Naive thymus-derived CD4-positive, alpha-beta T cell (primary cell): Measurements from ENCODE around the gene TDRD10. TPM values are rescaled to one million over a fixed set of nuclear protein-coding genes. Genes with fewer than 3 reads are reported as not detected.
"Not testable (repeated sequence)": the region's sequence is repeated elsewhere in the genome, so short reads cannot be mapped to it uniquely, and the experiment has no call there.

Source experiments
- ATAC-seq: fragments of 150-1000 bp; cut with Tn5 transposase; 2 replicates; pipeline ENCODE4 v1.10.0; 2021; ENCODE audit warnings: mild to moderate bottlenecking, moderate library complexity
- CTCF ChIA-PET: fragments of 350-600 bp; sonication (Branson Sonifier 250); formaldehyde crosslinking; loops from one replicate; lab custom pipeline; 2021; ENCODE audit warnings: antibody characterized with exemption; lab: Charles Lee
- POLR2A ChIA-PET: fragments of 350-600 bp; sonication (Branson Sonifier 250); formaldehyde crosslinking; loops from one replicate; lab custom pipeline; 2021; ENCODE audit warnings: antibody characterized with exemption, inconsistent platforms; lab: Charles Lee
- DNase-seq, 9 donors: peaks; one replicate each; pipeline versions ENCODE4 v3.0.0 to v3.0.0-alpha.2; 2020 to 2022; ENCODE audit warnings: mixed read lengths in 1 of 9
- H3K27ac ChIP-seq: one replicate; pipeline ENCODE4 v1.7.0; 2013; ENCODE audit warnings: mild to moderate bottlenecking, low read depth, low read length, moderate library complexity
- H3K27me3 ChIP-seq, 2 donors: one replicate each; pipeline ENCODE4 v1.7.0; 2013; ENCODE audit warnings: low read length in 2 of 2, mild to moderate bottlenecking in 2 of 2, moderate library complexity in 2 of 2; ENCODE audit not compliant: control insufficient read depth in 2 of 2, insufficient read depth in 2 of 2
- H3K36me3 ChIP-seq, 3 experiments: 1 replicate in 2 of 3; 2 replicates in 1 of 3; pipeline ENCODE4 v1.7.0; 2013; ENCODE audit warnings: low read length in 3 of 3, mild to moderate bottlenecking in 3 of 3, moderate library complexity in 1 of 3; ENCODE audit not compliant: insufficient read depth in 3 of 3, control insufficient read depth in 2 of 3
- H3K4me1 ChIP-seq, 2 donors: one replicate each; pipeline ENCODE4 v1.7.0; 2013; ENCODE audit warnings: low read length in 2 of 2, mild to moderate bottlenecking in 2 of 2, moderate library complexity in 1 of 2; ENCODE audit not compliant: control insufficient read depth in 2 of 2, insufficient read depth in 2 of 2
- H3K4me3 ChIP-seq: 2 replicates; pipeline ENCODE4 v1.7.0; 2013; ENCODE audit warnings: mild to moderate bottlenecking, low read length
- H3K9me3 ChIP-seq, 3 experiments: 1 replicate in 2 of 3; 2 replicates in 1 of 3; pipeline ENCODE4 v1.7.0; 2013; ENCODE audit warnings: low read length in 3 of 3; ENCODE audit not compliant: control insufficient read depth in 2 of 3
- H3K27ac Mint-ChIP-seq, 9 donors: one replicate each; pipeline ENCODE4 v1.8.0; 2020 to 2022; ENCODE audit warnings: mixed read lengths in 9 of 9, mild to moderate bottlenecking in 8 of 9, moderate library complexity in 5 of 9, inconsistent platforms in 2 of 9
- H3K27me3 Mint-ChIP-seq, 5 donors: one replicate each; pipeline ENCODE4 v1.8.0; 2021 to 2022; ENCODE audit warnings: mixed read lengths in 5 of 5, mild to moderate bottlenecking in 1 of 5
- H3K36me3 Mint-ChIP-seq, 5 donors: one replicate each; pipeline ENCODE4 v1.8.0; 2020 to 2022; ENCODE audit warnings: mixed read lengths in 5 of 5, mild to moderate bottlenecking in 3 of 5, inconsistent platforms in 1 of 5
- H3K4me1 Mint-ChIP-seq, 7 donors: one replicate each; pipeline ENCODE4 v1.8.0; 2020 to 2022; ENCODE audit warnings: mixed read lengths in 7 of 7, mild to moderate bottlenecking in 3 of 7, inconsistent platforms in 1 of 7
- H3K4me3 Mint-ChIP-seq, 10 donors: one replicate each; pipeline ENCODE4 v1.8.0; 2020 to 2022; ENCODE audit warnings: mild to moderate bottlenecking in 10 of 10, mixed read lengths in 10 of 10, moderate library complexity in 6 of 10, inconsistent platforms in 2 of 10
- H3K9me3 Mint-ChIP-seq, 11 donors: one replicate each; pipeline ENCODE4 v1.8.0; 2020 to 2022; ENCODE audit warnings: mixed read lengths in 11 of 11, mild to moderate bottlenecking in 4 of 11, inconsistent platforms in 1 of 11, moderate library complexity in 1 of 11
- intact Hi-C, 2 donors: fragments of 100-400 bp; cut with micrococcal nuclease; formaldehyde crosslinking; loops; one replicate each; pipeline ENCODE4 v1.15.1; 2023
- polyA plus RNA-seq, 2 donors: library from polyadenylated mRNA; unstranded; fragments of 300-500 nt; fragmentation: Illumina TruSeq; gene quantifications; one replicate each; pipeline ENCODE4 v1.2.3, GENCODE V29; 2021
- total RNA-seq, 6 experiments: library from RNA in 5 of 6; stranded (reverse) in 5 of 6; gene quantifications; 1 replicate in 5 of 6; 2 replicates in 1 of 6; pipeline ENCODE4 v1.2.3 and lab custom pipeline; 2021 to 2026

TDRD10 gene
- total and polyA plus RNA-seq, 7 experiments from 2014 or later = 0.29 TPM; not detected in 6

GRCh38 chr1:154527192-154527591, 25.2 kb downstream of the TDRD10 start:
- POLR2A ChIA-PET = no interaction called here
- H3K4me1 Mint-ChIP-seq = no peaks in the 10 kb centered on the region

GRCh38 chr1:154529308-154529707, 27.3 kb downstream of the TDRD10 start:
- ATAC-seq = no peak
- H3K27me3 Mint-ChIP-seq = peaks cover 0 to 14% (median 0%) of the 10 kb centered on the region in 5 donors
- no peak overlapping the region for H3K4me3 ChIP-seq
- no peaks in the 10 kb centered on the region for H3K9me3 ChIP-seq
- ChIA-PET POLR2A (interaction anchor here (0.7 kb wide), 1 partner anchor 1804 kb away, joined by 3 read pairs; no protein-coding TSS in a partner anchor), CTCF (interaction anchor here (0.7 kb wide), 1 partner anchor 44 kb away, joined by 3 read pairs; no protein-coding TSS in a partner anchor)
- H3K9me3 Mint-ChIP-seq = peaks cover 0 to 1% (median 0%) of the 10 kb centered on the region in 11 donors
- no peaks in the 10 kb centered on the region for H3K4me1 ChIP-seq
- H3K27ac ChIP-seq = no peak overlapping the region
- DNase-seq = no peak
- no peak overlapping the region for H3K4me3 Mint-ChIP-seq
- H3K4me1 Mint-ChIP-seq = no peaks in the 10 kb centered on the region
- H3K27ac Mint-ChIP-seq = no peak overlapping the region
- intact Hi-C loops = no loop called here
- no peaks in the 10 kb centered on the region for H3K36me3 Mint-ChIP-seq
- H3K27me3 ChIP-seq = no peaks in the 10 kb centered on the region
- no peaks in the 10 kb centered on the region for H3K36me3 ChIP-seq

More at GRCh38 chr1:154527192-154527591, 25.2 kb downstream of the TDRD10 start:
- H3K4me3 Mint-ChIP-seq = no peak overlapping the region
- Histone ChIP-seq H3K27ac (no peak overlapping the region), H3K9me3 (no peaks in the 10 kb centered on the region), H3K4me1 (no peaks in the 10 kb centered on the region), H3K36me3 (no peaks in the 10 kb centered on the region), H3K27me3 (no peaks in the 10 kb centered on the region), H3K4me3 (no peak overlapping the region)
- H3K36me3 Mint-ChIP-seq = no peaks in the 10 kb centered on the region
- no peak for DNase-seq
- no peak overlapping the region for H3K27ac Mint-ChIP-seq
- H3K27me3 Mint-ChIP-seq = peaks cover 0 to 27% (median 7%) of the 10 kb centered on the region in 5 donors
- ATAC-seq = no peak
- peaks cover 0 to 1% (median 0%) of the 10 kb centered on the region in 11 donors for H3K9me3 Mint-ChIP-seq
- CTCF ChIA-PET = no interaction called here
- intact Hi-C loops = no loop called here

DNA sequence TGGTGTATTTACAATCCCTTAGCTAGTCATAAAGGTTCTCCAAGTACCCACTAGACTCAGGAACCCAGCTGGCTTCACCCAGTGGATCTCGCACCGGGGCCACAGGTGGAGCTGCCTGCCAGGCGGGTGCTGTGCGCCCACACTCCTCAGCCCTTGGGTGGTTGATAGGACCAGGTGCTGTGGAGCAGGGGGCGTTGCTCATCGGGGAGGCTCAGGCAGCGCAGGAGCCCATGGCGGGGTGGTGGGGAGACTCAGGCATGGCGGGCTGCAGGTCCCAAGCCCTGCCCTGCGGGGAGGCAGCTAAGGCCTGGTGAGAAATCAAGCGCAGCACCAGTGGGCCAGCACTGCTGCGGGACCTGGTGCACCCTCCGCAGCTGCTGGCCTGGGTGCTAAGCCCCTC, 29.9 kb downstream of the TDRD10 start:
- ATAC-seq, H3K36me3 Mint-ChIP-seq, H3K27ac ChIP-seq, DNase-seq, H3K4me3 ChIP-seq, H3K4me1 ChIP-seq, POLR2A ChIA-PET, H3K27ac Mint-ChIP-seq, H3K36me3 ChIP-seq, H3K4me3 Mint-ChIP-seq, CTCF ChIA-PET, H3K9me3 ChIP-seq, H3K4me1 Mint-ChIP-seq, intact Hi-C loops, H3K9me3 Mint-ChIP-seq, H3K27me3 ChIP-seq: not testable (repeated sequence)
- H3K27me3 Mint-ChIP-seq = peaks cover 0 to 18% (median 4%) of the 10 kb centered on the region in 5 donors

GRCh38 chr1:154533952-154534844, 32.2 kb downstream of the TDRD10 start:
- no peak for ATAC-seq
- Mint-ChIP-seq H3K4me1 (no peaks in the 10 kb centered on the region), H3K36me3 (no peaks in the 10 kb centered on the region), H3K9me3 (peaks cover 0 to 5% (median 0%) of the 10 kb centered on the region in 11 donors), H3K4me3 (no peak overlapping the region), H3K27ac (no peak overlapping the region), H3K27me3 (peaks cover 0 to 24% (median 4%) of the 10 kb centered on the region in 5 donors)
- Histone ChIP-seq H3K36me3 (no peaks in the 10 kb centered on the region), H3K27ac (no peak overlapping the region), H3K27me3 (no peaks in the 10 kb centered on the region), H3K4me1 (no peaks in the 10 kb centered on the region), H3K4me3 (no peak overlapping the region), H3K9me3 (no peaks in the 10 kb centered on the region)
- intact Hi-C loops = no loop called here
- DNase-seq = no peak
- CTCF ChIA-PET = no interaction called here
- POLR2A ChIA-PET = no interaction called here

- Mint-ChIP-seq H3K4me1 (no peaks in the 10 kb centered on the region), H3K4me3 (no peak overlapping the region), H3K27me3 (peaks cover 0 to 33% (median 4%) of the 10 kb centered on the region in 5 donors), H3K27ac (no peak overlapping the region), H3K9me3 (peaks cover 0 to 5% (median 0%) of the 10 kb centered on the region in 11 donors), H3K36me3 (no peaks in the 10 kb centered on the region)
- Histone ChIP-seq H3K36me3 (no peaks in the 10 kb centered on the region), H3K4me3 (no peak overlapping the region), H3K27me3 (no peaks in the 10 kb centered on the region), H3K27ac (no peak overlapping the region), H3K9me3 (no peaks in the 10 kb centered on the region), H3K4me1 (no peaks in the 10 kb centered on the region)
- ATAC-seq (no peak), DNase-seq (no peak)
- CTCF ChIA-PET = no interaction called here
- intact Hi-C loops = no loop called here
- POLR2A ChIA-PET = interaction anchor here (0.5 kb wide), 1 partner anchor 143 kb away, joined by 5 read pairs; no protein-coding TSS in a partner anchor
Measured at GRCh38 chr1:154536570-154536969, 34.6 kb downstream of the TDRD10 start.

DNA sequence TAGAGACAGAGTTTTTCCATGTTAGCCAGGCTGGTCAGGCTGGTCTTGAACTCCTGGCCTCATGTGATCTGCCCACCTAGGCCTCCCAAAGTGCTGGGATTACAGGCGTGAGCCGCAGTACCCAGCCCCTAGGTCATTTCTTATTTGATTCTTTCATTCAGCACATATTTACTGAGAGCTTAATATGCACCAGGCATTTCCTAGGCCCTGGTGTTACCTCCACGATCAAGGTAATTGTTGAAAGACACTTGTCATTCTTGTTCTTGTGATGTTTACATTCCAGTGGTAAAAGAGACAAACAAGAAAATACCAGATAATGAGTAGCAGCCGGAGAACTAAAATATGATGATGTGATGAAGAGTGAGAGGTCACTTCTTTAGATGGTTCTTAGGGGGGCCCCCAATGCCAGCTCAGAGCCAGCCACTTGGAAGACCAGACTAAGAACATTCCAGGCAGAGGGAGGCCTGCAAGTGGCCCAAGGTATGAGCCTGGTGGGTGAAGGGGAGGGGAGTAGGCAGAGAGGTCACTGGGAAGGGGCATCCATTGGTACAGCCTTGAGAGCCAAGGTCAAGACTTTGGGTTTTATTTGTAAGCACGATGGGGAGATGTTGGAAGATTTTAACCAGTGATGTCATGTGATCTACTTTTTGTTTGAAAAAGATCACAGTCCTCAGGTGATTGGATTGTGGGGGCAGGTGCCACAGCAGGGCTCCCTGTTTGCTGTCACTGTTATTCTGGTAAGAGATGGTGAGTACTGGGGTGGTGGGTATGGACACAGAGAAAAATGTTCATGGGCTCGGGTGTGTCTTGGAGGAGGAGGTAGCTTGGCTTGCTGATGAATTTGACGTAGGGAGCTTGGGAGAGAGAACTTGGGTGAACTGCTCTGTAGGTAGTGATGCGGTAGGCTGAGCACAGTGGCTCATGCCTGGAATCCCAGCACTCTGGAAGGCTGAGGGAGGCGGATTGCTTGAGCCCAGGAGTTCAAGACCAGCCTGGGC, 37.8 kb downstream of the TDRD10 start:
- Histone ChIP-seq H3K27me3 (no peaks in the 10 kb centered on the region), H3K4me3 (no peak overlapping the region), H3K9me3 (no peaks in the 10 kb centered on the region), H3K36me3 (no peaks in the 10 kb centered on the region), H3K27ac (no peak overlapping the region), H3K4me1 (no peaks in the 10 kb centered on the region)
- Mint-ChIP-seq H3K27me3 (peaks cover 0 to 37% (median 4%) of the 10 kb centered on the region in 5 donors), H3K4me3 (no peak overlapping the region), H3K4me1 (no peaks in the 10 kb centered on the region), H3K27ac (no peak overlapping the region), H3K9me3 (peaks cover 0 to 5% (median 0%) of the 10 kb centered on the region in 11 donors), H3K36me3 (no peaks in the 10 kb centered on the region)
- no peak for ATAC-seq
- POLR2A ChIA-PET = no interaction called here
- DNase-seq = no peak
- intact Hi-C loops = no loop called here
- CTCF ChIA-PET = no interaction called here
